HepG2 (cell line): ENCODE data around the gene CNPY4. TPM values are rescaled to one million over a fixed set of nuclear protein-coding genes. Genes with fewer than 3 reads are reported as not detected.

Experiments
- GLI4 ChIP-seq: sonication (generic); formaldehyde crosslinking; IDR thresholded peaks from 2 replicates; pipeline ENCODE4 v1.5.1; 2020; ENCODE audit warnings: missing genetic modification reagents, mild to moderate bottlenecking, moderate library complexity, borderline replicate concordance
- HNF4G ChIP-seq, 2 experiments: sonication (generic) in 1 of 2; formaldehyde crosslinking in 1 of 2; IDR thresholded peaks; 2 replicates each; pipeline versions ENCODE4 v1.4.0 to v1.6.1; 2011 to 2020; ENCODE audit warnings: borderline replicate concordance in 2 of 2, low read depth in 2 of 2, mild to moderate bottlenecking in 2 of 2, low read length in 1 of 2, missing genetic modification reagents in 1 of 2, moderate library complexity in 1 of 2
- HOXA9 ChIP-seq: sonication (generic); formaldehyde crosslinking; IDR thresholded peaks from 2 replicates; pipeline ENCODE4 v1.8.1; 2022; ENCODE audit warnings: missing genetic modification reagents, mild to moderate bottlenecking, moderate library complexity, borderline replicate concordance
- JARID2 ChIP-seq: sonication (generic); formaldehyde crosslinking; IDR thresholded peaks from 2 replicates; pipeline ENCODE4 v1.8.1; 2023; ENCODE audit warnings: missing genetic modification reagents, inconsistent platforms; ENCODE audit not compliant: insufficient replicate concordance
- NFYB ChIP-seq: sonication (generic); formaldehyde crosslinking; IDR thresholded peaks from 2 replicates; pipeline ENCODE4 v1.4.0; 2020; ENCODE audit warnings: missing genetic modification reagents
- SNAI1 ChIP-seq: sonication (generic); formaldehyde crosslinking; IDR thresholded peaks from 2 replicates; pipeline ENCODE4 v1.5.0; 2020; ENCODE audit warnings: mild to moderate bottlenecking, missing genetic modification reagents, borderline replicate concordance
- TSC22D2 ChIP-seq: sonication (generic); formaldehyde crosslinking; IDR thresholded peaks from 2 replicates; pipeline ENCODE4 v1.5.1; 2020; ENCODE audit warnings: missing genetic modification reagents, mild to moderate bottlenecking, borderline replicate concordance
- ZBTB3 ChIP-seq: sonication (generic); formaldehyde crosslinking; IDR thresholded peaks from 2 replicates; pipeline ENCODE4 v1.4.0; 2020; ENCODE audit warnings: low read depth, mild to moderate bottlenecking, moderate library complexity, missing genetic modification reagents, borderline replicate concordance
- ZKSCAN5 ChIP-seq: sonication (generic); formaldehyde crosslinking; IDR thresholded peaks from 2 replicates; pipeline ENCODE4 v1.5.1; 2020; ENCODE audit warnings: mild to moderate bottlenecking, missing genetic modification reagents
- ZNF264 ChIP-seq: sonication (generic); formaldehyde crosslinking; IDR thresholded peaks from 2 replicates; pipeline ENCODE4 v1.4.0; 2020; ENCODE audit warnings: missing genetic modification reagents
- ZNF350 ChIP-seq: sonication (generic); formaldehyde crosslinking; IDR thresholded peaks from 2 replicates; pipeline ENCODE4 v1.4.0; 2020; ENCODE audit warnings: mild to moderate bottlenecking, low read depth, missing genetic modification reagents, borderline replicate concordance
- ZNF510 ChIP-seq: sonication (generic); formaldehyde crosslinking; IDR thresholded peaks from 2 replicates; pipeline ENCODE4 v1.4.0; 2020; ENCODE audit warnings: low read depth, mild to moderate bottlenecking, missing genetic modification reagents
- ZNF563 ChIP-seq: sonication (generic); formaldehyde crosslinking; IDR thresholded peaks from 2 replicates; pipeline ENCODE4 v1.8.0; 2022; ENCODE audit warnings: mild to moderate bottlenecking, moderate library complexity, missing genetic modification reagents
- ZNF660 ChIP-seq: sonication (generic); formaldehyde crosslinking; IDR thresholded peaks from 2 replicates; pipeline ENCODE4 v1.5.1; 2020; ENCODE audit warnings: mild to moderate bottlenecking, low read depth, missing genetic modification reagents, borderline replicate concordance
- ZNF773 ChIP-seq: sonication (generic); formaldehyde crosslinking; IDR thresholded peaks from 2 replicates; pipeline ENCODE4 v1.4.0; 2020; ENCODE audit warnings: missing genetic modification reagents, borderline replicate concordance
- polyA plus RNA-seq, 8 experiments: library from polyadenylated mRNA; depleted of rRNA in 3 of 8; stranded (reverse) in 7 of 8; unstranded in 1 of 8; fragments of >200 nt; fragmentation: Illumina TruSeq in 4 of 8; extraction: Trizol in 4 of 8; gene quantifications; 2 replicates each; pipeline versions ENCODE4 v1.2.1 to v1.2.3, GENCODE V29; 2011 to 2016; ENCODE audit warnings: low read depth in 4 of 8, missing spikeins in 1 of 8, mixed read lengths in 1 of 8; ENCODE audit not compliant: insufficient read depth in 1 of 8
- total RNA-seq, 5 experiments: library from RNA; depleted of rRNA; stranded (reverse); fragments of >200 nt; fragmentation: Illumina TruSeq; extraction: Trizol; gene quantifications; 2 replicates each; pipeline ENCODE4 v1.2.3, GENCODE V29; 2016; ENCODE audit warnings: low read depth in 1 of 5
- TF ChIP-seq, protein P1 (sequence below): sonication (generic); formaldehyde crosslinking; IDR thresholded peaks from 2 replicates; pipeline ENCODE4 v1.5.0; 2020; ENCODE audit warnings: missing genetic modification reagents
- TF ChIP-seq, protein P2 (sequence below): fragments of 450-650 bp; IDR thresholded peaks from 2 replicates; pipeline ENCODE4 v1.6.1; 2017
- TF ChIP-seq, protein P3 (sequence below): sonication (generic); formaldehyde crosslinking; IDR thresholded peaks from 2 replicates; pipeline ENCODE4 v1.4.0; 2020; ENCODE audit warnings: missing genetic modification reagents
- TF ChIP-seq, protein P4 (sequence below): sonication (generic); formaldehyde crosslinking; IDR thresholded peaks from 2 replicates; pipeline ENCODE4 v1.4.0; 2020; ENCODE audit warnings: missing genetic modification reagents, borderline replicate concordance

Gene CNPY4
- total and polyA plus RNA-seq, 2 of the 13 experiments (the other 11 are each of a cell fraction or from before 2014, with no cell fraction given), result 6.2 to 12.7 TPM

DNA sequence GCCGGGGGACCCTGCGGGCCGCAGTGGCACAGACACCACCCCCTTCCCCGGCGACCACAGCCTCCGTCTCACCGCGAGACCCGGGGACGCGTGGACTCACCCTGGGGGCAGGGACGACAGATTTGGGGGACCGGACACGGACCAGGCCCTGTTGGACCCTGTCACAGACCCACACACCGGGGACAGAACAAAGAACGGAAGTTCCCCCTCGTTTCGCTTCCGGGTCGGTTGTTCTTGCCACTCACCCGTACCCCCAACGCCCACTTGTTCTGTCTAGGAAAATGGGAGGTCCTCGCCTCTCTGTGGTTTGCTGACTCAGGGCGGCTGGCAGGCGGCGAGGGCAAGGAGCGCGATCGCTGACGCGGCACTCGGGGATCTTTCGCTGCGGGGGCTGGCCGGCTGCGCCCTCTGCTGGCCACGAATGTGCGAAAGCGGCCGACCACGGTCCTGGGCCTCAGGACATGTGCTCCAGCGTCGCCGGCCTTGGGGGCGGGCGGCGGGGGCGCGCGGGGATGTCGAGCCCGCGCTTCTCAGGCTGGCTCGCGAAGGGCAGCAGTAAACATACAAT is 37.8 kb upstream of the CNPY4 start, which contains the start of gene ZNF3 (continued):
- TF ChIP-seq ZNF773 (CRISPR knock-in tag), result no peak
- TF ChIP-seq ZKSCAN5, result no peak
- TF ChIP-seq, protein P1, sequence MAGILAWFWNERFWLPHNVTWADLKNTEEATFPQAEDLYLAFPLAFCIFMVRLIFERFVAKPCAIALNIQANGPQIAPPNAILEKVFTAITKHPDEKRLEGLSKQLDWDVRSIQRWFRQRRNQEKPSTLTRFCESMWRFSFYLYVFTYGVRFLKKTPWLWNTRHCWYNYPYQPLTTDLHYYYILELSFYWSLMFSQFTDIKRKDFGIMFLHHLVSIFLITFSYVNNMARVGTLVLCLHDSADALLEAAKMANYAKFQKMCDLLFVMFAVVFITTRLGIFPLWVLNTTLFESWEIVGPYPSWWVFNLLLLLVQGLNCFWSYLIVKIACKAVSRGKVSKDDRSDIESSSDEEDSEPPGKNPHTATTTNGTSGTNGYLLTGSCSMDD (CRISPR knock-in tag), result no peak; the same call in 1 of the 2 replicates
- peak; percentile 58; the same call in 1 of the 2 replicates for TF ChIP-seq HNF4G (IDR thresholded peaks at IDR 0.05; ENCODE audit: borderline replicate concordance, low read depth, low read length)
- TF ChIP-seq HNF4G (CRISPR knock-in tag; IDR thresholded peaks at IDR 0.05; ENCODE audit: borderline replicate concordance, low read depth), result 0 out of 2 replicates have a peak, but pooled peaks have one; percentile 41
- peak; percentile 73 for TF ChIP-seq JARID2
- TF ChIP-seq, protein P2, sequence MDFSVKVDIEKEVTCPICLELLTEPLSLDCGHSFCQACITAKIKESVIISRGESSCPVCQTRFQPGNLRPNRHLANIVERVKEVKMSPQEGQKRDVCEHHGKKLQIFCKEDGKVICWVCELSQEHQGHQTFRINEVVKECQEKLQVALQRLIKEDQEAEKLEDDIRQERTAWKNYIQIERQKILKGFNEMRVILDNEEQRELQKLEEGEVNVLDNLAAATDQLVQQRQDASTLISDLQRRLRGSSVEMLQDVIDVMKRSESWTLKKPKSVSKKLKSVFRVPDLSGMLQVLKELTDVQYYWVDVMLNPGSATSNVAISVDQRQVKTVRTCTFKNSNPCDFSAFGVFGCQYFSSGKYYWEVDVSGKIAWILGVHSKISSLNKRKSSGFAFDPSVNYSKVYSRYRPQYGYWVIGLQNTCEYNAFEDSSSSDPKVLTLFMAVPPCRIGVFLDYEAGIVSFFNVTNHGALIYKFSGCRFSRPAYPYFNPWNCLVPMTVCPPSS, result no peak
- TF ChIP-seq ZNF660 (CRISPR knock-in tag), result no peak
- TF ChIP-seq ZNF563 (CRISPR knock-in tag), result peak; percentile 74
- TF ChIP-seq ZNF264, result peak; percentile 32; the same call in 1 of the 2 replicates
- TF ChIP-seq, protein P3, sequence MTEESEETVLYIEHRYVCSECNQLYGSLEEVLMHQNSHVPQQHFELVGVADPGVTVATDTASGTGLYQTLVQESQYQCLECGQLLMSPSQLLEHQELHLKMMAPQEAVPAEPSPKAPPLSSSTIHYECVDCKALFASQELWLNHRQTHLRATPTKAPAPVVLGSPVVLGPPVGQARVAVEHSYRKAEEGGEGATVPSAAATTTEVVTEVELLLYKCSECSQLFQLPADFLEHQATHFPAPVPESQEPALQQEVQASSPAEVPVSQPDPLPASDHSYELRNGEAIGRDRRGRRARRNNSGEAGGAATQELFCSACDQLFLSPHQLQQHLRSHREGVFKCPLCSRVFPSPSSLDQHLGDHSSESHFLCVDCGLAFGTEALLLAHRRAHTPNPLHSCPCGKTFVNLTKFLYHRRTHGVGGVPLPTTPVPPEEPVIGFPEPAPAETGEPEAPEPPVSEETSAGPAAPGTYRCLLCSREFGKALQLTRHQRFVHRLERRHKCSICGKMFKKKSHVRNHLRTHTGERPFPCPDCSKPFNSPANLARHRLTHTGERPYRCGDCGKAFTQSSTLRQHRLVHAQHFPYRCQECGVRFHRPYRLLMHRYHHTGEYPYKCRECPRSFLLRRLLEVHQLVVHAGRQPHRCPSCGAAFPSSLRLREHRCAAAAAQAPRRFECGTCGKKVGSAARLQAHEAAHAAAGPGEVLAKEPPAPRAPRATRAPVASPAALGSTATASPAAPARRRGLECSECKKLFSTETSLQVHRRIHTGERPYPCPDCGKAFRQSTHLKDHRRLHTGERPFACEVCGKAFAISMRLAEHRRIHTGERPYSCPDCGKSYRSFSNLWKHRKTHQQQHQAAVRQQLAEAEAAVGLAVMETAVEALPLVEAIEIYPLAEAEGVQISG (CRISPR knock-in tag), result peak; percentile 99
- peak; percentile 41; the same call in 1 of the 2 replicates for TF ChIP-seq ZNF510 (CRISPR knock-in tag)
- TF ChIP-seq ZBTB3 (CRISPR knock-in tag), result no peak
- TF ChIP-seq NFYB (CRISPR knock-in tag), result 0 out of 2 replicates have a peak, but pooled peaks have one; percentile 11
- no peak; the same call in 1 of the 2 replicates for TF ChIP-seq SNAI1 (CRISPR knock-in tag)
- TF ChIP-seq HOXA9 (CRISPR knock-in tag), result peak; percentile 61
- TF ChIP-seq, protein P4, sequence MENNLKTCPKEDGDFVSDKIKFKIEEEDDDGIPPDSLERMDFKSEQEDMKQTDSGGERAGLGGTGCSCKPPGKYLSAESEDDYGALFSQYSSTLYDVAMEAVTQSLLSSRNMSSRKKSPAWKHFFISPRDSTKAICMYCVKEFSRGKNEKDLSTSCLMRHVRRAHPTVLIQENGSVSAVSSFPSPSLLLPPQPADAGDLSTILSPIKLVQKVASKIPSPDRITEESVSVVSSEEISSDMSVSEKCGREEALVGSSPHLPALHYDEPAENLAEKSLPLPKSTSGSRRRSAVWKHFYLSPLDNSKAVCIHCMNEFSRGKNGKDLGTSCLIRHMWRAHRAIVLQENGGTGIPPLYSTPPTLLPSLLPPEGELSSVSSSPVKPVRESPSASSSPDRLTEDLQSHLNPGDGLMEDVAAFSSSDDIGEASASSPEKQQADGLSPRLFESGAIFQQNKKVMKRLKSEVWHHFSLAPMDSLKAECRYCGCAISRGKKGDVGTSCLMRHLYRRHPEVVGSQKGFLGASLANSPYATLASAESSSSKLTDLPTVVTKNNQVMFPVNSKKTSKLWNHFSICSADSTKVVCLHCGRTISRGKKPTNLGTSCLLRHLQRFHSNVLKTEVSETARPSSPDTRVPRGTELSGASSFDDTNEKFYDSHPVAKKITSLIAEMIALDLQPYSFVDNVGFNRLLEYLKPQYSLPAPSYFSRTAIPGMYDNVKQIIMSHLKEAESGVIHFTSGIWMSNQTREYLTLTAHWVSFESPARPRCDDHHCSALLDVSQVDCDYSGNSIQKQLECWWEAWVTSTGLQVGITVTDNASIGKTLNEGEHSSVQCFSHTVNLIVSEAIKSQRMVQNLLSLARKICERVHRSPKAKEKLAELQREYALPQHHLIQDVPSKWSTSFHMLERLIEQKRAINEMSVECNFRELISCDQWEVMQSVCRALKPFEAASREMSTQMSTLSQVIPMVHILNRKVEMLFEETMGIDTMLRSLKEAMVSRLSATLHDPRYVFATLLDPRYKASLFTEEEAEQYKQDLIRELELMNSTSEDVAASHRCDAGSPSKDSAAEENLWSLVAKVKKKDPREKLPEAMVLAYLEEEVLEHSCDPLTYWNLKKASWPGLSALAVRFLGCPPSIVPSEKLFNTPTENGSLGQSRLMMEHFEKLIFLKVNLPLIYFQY (CRISPR knock-in tag), result peak; percentile 90; the same call in 1 of the 2 replicates
- TF ChIP-seq ZNF350, result peak; percentile 88
- TF ChIP-seq GLI4 (CRISPR knock-in tag), result peak; percentile 39; the same call in 1 of the 2 replicates
- peak; percentile 94; the same call in 1 of the 2 replicates for TF ChIP-seq TSC22D2 (CRISPR knock-in tag)
